Measurements from ENCODE around the gene TFAP2B.

Gene TFAP2B

DNA sequence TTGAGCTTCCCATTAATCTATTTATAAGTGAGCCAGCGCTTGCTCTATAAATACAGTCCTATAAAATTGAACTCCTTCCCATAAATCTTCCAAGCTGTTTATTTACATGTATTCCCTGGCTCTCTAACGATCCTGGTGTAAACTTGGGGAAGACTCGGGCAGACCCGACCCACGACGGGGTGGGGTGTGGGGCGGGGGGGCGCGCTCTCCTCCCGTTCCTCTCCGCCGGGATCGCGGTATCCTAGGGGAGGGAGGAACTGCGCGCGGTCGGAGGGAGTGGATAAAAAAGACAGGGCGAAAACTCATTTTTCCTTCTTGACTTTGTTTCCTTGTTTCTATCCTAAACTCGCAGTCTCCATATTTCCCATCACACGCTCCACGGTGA lies 31.1 kb downstream of the TFAP2B start:
- no peak for DNase-seq

DNA sequence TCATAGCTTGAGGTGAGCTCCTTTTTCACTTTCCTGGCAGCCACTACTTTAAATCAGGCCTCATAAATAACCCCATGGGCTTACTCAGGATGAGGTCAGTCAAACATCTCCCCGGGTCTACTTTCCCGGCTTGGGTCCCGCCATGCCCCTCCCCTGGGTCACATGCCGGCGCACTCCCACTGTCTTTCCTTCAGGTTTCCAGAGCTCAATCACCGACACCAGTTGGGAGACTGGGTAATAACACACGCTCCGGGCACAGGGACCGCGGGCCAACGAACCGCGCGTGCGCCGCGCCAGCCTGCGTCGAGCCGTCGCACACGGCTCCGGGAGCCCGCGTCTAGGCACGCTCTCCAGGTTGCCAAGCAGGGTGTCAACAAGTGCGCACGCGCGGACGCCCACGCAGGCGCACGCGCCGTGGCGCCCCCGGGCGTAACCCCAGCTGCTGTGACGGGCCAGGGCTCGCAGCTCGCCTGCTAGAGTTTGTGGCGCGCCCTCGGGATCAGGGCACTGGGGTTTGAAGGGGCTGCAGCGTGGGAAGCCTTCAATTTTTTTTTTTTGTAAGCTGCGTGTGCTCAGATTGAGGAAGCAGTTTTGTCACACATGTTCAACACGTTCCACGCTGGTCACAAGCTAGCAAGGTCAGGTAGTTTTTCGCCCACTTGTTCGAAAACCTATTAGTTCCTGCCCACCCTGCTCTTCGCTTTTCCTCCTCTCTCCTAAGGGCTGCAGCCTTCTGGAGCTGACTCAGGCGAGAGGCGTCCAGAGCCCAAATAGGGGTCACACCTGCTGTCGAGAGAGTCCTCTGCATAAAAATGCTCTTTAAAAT lies 31.8 kb downstream of the TFAP2B start:
- DNase-seq: no peak

DNA sequence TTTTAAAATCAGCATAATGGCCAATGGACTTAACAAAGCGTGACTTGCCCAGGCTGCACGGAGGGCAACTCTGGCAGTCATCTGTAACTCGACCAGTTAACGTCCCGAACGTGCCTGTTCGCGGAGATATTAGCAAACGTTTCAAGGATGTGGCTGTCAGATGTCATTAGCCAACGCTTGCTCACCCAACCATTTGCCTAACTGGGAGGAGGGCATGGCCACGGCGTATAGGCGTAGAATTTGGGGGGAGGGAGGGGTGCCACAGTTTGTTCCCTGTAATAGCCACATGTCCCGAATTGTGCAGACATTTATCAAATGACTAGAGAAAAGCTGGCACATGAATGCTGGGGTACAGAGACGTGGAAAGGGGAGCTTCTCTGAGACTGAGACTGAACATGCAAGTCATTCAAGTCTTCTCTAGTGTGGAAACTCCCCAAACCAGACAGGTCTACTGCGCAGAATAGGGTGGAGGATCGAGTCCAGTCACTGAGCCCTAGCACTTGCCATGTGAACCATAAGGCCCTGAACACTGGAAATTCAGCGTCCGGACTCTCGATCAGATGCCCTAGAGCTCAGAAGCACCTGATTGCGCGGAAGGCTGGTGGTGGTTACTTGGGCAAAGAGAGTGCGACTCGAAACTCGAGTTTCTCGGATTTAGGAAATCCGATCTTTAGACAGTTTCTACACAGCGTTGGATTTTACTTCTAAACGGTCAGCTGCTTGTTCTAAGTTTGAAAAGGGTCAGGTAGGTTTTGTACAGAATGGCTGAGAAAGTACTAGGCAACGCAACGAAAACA lies 32.6 kb downstream of the TFAP2B start:
- DNase-seq: no peak

DNA sequence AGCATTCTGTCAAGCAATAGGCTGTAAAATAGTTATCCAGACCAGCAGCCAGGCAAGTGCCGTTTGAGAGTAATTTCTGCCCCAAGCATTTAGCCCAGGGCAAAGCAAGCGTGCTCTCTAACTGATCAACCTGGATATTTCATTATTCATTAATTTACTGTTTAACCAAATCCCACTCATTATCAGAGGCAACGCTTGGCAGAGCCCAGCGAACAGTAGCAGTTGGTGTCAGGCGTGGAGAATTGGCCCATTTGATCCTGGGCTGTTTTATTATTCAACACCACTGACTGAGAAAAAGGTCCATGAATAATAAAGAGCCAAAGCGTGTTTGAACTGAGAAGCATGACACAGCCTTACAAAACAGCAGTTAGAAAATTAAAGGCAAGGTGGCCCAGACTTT lies 35.3 kb downstream of the TFAP2B start:
- DNase-seq: no peak

DNA sequence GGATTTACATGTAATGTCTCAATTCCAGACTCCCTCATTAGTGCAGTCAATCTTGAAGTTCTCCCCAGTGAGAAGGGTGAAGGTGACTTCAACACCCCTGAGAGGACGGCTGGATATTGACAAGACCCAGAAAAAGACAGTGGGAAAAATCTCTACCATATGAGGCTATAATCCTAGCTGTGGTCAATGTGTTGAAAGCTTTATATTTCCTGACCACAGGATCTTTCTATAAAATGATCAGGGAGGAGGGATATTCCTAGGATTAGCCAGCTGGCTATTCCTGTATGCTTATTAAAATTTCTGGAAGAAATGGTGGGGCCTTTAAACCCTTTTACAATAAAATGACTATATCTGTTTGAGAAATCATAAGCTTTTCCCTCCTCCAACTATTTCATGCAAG lies 43.0 kb downstream of the TFAP2B start:
- no peak for DNase-seq

DNA sequence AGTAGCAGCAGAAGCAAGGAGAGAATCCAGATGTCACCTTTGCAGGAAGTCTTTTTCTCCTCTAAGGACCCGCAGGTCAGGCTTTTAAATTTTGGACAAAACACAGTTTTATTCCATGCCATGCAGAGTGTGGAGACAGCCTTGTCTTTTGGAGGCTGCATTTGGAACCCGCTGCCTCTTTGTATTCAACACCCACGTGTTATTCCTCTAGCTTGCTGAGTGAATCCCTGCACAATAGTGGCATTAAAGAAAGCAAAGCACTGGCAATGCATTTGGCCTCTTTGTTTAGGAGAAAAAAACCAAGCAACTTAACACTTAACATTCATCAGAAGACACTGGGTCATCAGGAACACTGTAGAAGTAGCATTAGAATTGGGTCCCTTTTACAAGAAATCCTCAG lies 43.5 kb downstream of the TFAP2B start:
- no peak for DNase-seq

DNA sequence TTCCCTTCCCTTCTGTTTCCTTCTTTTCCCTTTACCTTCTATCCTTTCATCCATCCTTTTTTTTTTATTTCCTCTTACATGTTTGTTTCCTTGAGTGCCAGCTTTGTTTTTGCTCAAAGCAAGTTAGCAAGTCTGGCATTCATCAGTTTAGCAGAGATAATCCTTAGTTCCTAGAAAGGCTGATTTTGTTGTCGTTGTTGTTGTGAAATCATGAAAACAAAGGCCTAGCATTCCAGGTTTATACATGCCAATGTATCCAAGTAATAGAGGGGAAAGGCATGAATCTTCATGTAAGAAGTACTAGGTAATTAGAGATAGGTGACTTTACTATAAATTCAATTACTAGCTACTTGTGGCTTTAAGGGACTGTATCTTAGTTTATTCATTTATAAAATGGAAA lies 45.9 kb downstream of the TFAP2B start:
- no peak for DNase-seq

DNA sequence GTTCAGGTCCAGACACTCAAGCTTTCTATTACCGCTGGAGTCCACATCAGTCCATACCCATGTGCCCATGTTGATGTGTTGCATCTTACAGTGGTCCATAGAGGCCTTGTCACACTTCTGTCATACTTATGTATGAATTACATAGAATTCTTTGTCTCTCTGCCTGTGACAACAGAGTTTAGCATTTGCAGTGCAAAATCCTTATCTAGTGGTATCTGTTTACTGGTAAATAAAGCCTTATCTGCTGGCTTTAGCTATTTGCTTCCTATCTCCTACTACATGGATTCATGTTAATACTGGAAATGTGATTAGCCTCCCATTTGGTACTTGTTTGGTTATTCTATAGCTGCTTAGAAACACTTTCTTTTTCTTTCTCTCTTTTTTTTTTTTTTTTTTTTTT lies 49.8 kb downstream of the TFAP2B start:
- DNase-seq: no peak

DNA sequence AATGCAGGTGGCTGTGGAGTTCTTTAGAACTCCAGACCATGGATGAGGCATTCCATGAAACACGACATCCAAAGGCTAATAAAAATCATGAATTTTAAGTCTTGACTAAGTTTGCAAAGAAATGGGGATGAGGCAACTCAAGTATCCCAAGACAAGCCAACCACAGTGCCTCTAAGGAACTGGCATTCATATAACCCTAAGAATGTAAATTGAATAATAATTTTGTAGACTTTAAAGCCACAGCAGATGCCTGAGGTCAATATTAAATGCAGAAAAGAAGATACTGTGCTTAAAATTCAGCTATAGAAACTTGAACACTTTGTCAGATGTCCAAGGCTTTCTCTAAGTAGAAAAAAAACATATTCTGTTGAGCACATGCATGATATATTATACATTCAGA lies 54.5 kb downstream of the TFAP2B start:
- no peak for DNase-seq

DNA sequence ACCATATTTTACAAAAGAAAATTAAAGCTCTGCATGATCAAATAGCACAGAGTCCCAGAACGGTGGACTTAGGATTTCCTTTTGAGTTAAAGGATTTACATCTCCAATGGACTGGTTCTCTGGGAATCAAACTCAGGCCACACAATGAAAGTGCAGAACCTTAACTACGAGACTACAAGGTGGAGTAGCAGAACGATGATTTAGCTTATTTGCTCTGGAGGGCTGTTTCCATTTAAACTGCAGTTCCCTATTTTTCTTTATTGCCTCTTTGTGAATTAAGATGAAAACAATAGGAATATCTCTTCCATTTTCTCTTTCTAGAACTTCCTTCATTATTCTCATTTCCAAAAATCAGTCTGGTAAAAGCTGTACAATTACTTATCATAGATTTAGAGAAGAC lies 65.7 kb downstream of the TFAP2B start:
- DNase-seq: no peak

DNA sequence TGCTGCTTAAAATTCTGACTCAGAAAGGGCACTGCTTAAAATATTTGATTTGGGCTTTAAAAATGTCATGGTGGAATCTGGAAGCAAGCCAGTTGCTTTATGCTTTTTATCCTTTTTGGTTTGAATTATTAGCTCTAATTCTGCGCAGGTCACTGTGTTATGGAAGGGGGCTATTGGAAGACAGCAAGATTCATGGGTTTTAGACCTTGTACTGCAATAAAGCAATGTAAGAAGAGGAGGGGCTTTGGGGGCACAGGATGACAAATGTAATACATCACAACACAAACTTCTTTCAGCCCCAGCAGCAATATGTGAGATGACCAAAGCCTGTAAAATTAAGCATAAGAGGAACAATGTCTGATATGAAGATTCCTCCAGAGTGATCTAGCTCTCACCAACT lies 68.4 kb downstream of the TFAP2B start:
- no peak for DNase-seq

DNA sequence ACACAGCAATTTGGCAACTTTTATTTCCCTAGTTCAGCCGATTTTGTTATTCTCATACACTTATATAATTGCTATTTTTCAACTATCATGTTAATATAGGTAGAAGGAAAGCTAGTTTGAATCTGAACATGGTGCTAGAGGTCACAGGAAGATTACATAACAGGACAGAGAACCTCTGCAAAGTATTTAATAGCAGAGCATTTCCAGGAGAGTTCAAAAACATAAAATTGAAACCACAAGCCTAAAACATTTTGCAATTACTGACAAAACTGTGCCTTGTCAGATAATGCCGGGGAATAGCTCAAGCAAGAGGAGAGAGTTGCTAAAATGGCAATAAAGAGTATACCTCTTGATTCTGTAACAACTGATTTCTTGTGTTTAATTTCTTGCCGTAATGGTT lies 70.8 kb downstream of the TFAP2B start:
- no peak for DNase-seq

DNA sequence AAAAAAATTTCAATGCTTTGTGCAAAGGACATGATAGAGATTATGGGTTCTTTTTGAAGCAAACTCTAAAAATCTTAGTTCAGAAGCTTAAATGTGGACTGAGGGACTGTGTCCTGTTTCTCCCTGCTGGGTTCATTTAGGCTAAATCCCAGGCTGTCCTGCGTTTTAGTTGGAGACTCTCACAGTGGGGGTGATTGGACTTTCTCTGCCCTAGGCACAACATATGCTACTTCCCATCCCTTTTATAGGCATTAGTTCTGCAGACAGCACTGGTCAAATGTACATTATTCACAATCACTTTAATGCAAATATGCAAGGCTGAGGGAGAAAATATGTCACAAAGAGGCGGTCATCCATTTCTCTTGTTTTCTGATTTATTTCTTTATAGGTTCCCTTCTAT lies 71.3 kb downstream of the TFAP2B start:
- DNase-seq: no peak

DNA sequence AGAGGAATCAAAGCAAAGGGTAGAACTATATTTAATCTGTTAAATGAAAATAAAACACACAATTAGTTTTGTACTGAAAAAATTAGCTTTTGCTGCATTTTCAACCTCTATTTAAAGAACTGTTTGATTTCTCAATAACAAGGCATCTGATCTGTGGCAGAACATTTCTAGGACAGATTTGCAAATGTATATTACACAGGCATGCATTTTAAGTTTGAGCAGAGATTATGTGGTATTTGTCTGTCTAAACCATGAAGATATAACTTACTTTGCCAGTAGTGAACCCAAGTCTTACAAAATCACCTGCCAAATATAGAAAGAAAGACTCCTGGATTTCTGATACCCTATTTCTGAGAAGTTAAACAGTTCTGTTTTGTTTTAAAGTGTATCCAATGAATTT lies 71.9 kb downstream of the TFAP2B start:
- no peak for DNase-seq

DNA sequence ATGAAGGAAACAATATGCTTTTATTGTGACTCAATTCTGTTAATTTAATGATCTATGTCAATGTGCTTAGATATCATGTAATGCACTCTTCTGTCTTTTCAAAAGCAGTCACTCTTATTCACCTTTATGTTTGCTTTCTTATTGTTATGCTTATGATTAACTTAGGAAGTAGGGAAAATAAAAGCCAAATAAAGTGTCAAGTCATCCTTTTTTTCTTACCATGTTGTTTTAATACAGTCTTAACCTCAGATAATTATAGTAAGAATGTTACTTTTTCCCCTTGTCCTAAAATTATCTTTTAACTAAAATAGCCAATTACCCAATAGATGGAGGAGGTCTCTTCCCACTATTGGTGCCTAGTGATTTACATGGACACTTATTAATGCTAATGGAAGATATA lies 72.6 kb downstream of the TFAP2B start:
- no peak for DNase-seq

Data from NCI-H187 treated with DMSO at 0.1 percent for 48 hours (cell line).